HepG2 (cell line): ENCODE results near the gene TXNL4A. TPM values are rescaled to one million over a fixed set of nuclear protein-coding genes. Genes with fewer than 3 reads are reported as not detected.

Experiments
- DDIT3 ChIP-seq: sonication (generic); formaldehyde crosslinking; IDR thresholded peaks from 2 replicates; pipeline ENCODE4 v1.4.0; 2020; ENCODE audit warnings: mild to moderate bottlenecking, missing genetic modification reagents
- FOXK1 ChIP-seq: sonication (generic); formaldehyde crosslinking; IDR thresholded peaks from 2 replicates; pipeline ENCODE4 v1.4.0; 2020; ENCODE audit warnings: low read depth, missing genetic modification reagents, borderline replicate concordance
- ZBTB7A ChIP-seq: sonication (generic); formaldehyde crosslinking; IDR thresholded peaks from 2 replicates; pipeline ENCODE4 v1.8.0; 2022; ENCODE audit warnings: mild to moderate bottlenecking, missing genetic modification reagents
- ZNF580 ChIP-seq: IDR thresholded peaks from 2 replicates; pipeline ENCODE4 v1.6.1; 2016; ENCODE audit warnings: low read depth, borderline replicate concordance
- ZSCAN5A ChIP-seq: sonication (generic); formaldehyde crosslinking; IDR thresholded peaks from 2 replicates; pipeline ENCODE4 v1.8.0; 2022; ENCODE audit warnings: mild to moderate bottlenecking, missing genetic modification reagents, borderline replicate concordance
- polyA plus RNA-seq, 8 experiments: library from polyadenylated mRNA; depleted of rRNA in 3 of 8; stranded (reverse) in 7 of 8; unstranded in 1 of 8; fragments of >200 nt; fragmentation: Illumina TruSeq in 4 of 8; extraction: Trizol in 4 of 8; gene quantifications; 2 replicates each; pipeline versions ENCODE4 v1.2.1 to v1.2.3, GENCODE V29; 2011 to 2016; ENCODE audit warnings: low read depth in 4 of 8, missing spikeins in 1 of 8, mixed read lengths in 1 of 8; ENCODE audit not compliant: insufficient read depth in 1 of 8
- total RNA-seq, 5 experiments: library from RNA; depleted of rRNA; stranded (reverse); fragments of >200 nt; fragmentation: Illumina TruSeq; extraction: Trizol; gene quantifications; 2 replicates each; pipeline ENCODE4 v1.2.3, GENCODE V29; 2016; ENCODE audit warnings: low read depth in 1 of 5
- TF ChIP-seq, protein P1 (sequence below): sonication (generic); formaldehyde crosslinking; IDR thresholded peaks from 2 replicates; pipeline ENCODE4 v1.8.1; 2022; ENCODE audit warnings: mild to moderate bottlenecking, missing genetic modification reagents

The TXNL4A gene
- total and polyA plus RNA-seq, 2 of the 13 experiments (the other 11 are each of a cell fraction or from before 2014, with no cell fraction given) = 172 to 202 TPM

DNA sequence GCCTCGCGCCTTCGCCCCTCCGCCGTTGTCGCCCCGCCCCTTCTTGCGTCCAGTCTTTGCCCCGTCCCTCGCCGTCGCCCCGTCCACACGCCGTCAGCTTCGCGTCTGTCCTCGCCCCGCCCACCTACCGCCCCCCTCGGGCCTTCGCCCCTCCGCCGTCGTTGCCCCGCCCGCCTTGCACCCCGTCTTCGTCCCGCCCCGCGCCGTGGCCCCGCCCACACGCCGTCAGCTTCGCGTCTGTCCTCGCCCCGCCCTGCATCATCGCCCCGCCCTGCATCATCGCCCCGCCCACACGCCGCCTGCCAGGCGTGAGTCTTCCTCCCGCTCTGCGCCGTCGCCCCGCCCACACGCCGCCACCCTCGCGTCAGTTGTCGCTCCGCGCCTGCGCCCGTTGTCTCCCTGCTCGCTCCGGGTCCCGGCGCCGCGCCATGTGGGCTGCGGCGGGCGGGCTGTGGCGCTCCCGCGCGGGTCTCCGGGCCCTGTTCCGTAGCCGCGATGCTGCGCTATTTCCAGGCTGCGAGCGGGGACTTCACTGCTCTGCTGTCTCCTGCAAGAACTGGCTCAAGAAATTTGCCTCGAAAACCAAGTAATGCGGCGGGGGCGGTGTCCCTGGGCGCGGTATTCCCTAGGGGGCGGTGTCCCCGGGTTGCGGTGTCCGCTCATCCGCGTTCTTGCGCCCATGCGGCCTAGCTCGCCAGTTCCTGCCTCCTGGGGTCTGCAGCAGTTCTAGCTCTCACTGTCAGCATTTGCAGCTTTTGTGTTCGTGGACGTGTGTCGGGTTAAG, 45.9 kb upstream of the TXNL4A start, which contains the start of gene RBFA (continued):
- TF ChIP-seq, protein P1, sequence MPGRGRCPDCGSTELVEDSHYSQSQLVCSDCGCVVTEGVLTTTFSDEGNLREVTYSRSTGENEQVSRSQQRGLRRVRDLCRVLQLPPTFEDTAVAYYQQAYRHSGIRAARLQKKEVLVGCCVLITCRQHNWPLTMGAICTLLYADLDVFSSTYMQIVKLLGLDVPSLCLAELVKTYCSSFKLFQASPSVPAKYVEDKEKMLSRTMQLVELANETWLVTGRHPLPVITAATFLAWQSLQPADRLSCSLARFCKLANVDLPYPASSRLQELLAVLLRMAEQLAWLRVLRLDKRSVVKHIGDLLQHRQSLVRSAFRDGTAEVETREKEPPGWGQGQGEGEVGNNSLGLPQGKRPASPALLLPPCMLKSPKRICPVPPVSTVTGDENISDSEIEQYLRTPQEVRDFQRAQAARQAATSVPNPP (CRISPR knock-in tag) = no peak
- TF ChIP-seq DDIT3 (CRISPR knock-in tag) = no peak
- peak; percentile 15; the same call in 1 of the 2 replicates for TF ChIP-seq ZBTB7A (CRISPR knock-in tag)
- peak; percentile 38; the same call in 1 of the 2 replicates for TF ChIP-seq ZNF580 (CRISPR knock-in tag)
- TF ChIP-seq ZSCAN5A (CRISPR knock-in tag) = 0 out of 2 replicates have a peak, but pooled peaks have one; percentile 19
- TF ChIP-seq FOXK1 = peak; percentile 9; the same call in 1 of the 2 replicates
